NCI-H82 treated with DMSO at 0.1 percent for 48 hours (cell line): ENCODE data around the gene IQUB.
"Not testable (repeated sequence)": the region's sequence is repeated elsewhere in the genome, so short reads cannot be mapped to it uniquely, and the experiment has no call there.

Experiments
- DNase-seq: peaks from one replicate; lab custom pipeline; 2025; ENCODE audit not compliant: unreplicated experiment; lab: John Stamatoyannopoulos, UW

The IQUB gene

GRCh38 chr7:123534383-123535260, at the start of gene IQUB:
Gene IQUB (minus strand): TSS chr7:123534595. CDS start chr7:123512340, 22,255 bp downstream.
- DNase-seq: peak; percentile 96

GRCh38 chr7:123583821-123584220, 49.4 kb upstream of the IQUB start:
- no peak for DNase-seq

DNA sequence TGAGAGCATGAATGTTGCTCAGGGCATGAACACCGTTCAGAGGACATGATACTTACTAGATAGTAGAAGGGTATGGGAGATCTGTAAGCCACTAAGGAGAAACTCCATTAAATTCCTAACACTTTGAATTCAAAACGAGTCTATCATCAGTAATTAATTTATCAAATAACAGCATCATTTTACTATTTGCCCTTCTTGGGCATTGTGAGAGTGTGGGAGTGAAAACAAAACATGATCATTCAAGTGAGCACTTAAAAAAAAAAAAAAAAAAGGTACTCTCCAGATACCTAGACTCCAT, 46.7 kb upstream of the IQUB start:
- no peak for DNase-seq

DNA sequence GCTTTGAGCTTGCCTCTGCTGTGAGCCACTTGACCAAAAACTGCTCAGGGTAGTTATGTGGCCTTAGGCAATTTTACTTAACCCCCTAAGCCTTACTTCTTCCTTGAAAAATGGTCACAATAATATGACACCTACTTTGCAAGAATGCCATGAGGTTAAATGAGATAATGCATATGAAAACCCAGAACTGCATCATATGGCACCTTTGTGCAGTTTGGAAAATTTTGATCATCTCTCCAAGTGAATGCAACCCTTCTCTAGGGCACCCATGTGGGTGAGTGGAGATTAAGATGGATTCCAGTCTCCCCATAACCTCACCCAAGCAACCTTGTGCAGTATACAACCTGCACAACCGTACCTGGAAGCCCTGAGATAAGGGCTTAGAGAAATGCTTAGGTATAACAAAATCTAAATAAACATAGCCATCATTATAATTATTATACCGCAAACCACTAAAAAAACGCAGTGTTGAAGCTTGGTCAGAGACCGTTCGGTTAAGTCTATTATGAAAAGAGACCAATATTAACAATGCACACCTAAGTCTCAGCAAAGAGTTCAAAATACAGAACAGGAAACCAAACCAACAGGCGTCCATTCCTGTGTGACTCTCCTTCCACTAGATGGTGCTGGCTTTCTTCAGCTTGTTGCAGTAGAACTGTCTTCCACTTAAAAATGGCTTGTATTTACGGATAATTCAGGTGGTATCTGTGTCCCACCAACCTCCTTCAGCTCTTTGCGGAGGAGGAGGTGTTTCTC, 46.2 kb upstream of the IQUB start:
- peak; percentile 71 for DNase-seq

GRCh38 chr7:123579416-123579815, 45.0 kb upstream of the IQUB start:
- no peak for DNase-seq

DNA sequence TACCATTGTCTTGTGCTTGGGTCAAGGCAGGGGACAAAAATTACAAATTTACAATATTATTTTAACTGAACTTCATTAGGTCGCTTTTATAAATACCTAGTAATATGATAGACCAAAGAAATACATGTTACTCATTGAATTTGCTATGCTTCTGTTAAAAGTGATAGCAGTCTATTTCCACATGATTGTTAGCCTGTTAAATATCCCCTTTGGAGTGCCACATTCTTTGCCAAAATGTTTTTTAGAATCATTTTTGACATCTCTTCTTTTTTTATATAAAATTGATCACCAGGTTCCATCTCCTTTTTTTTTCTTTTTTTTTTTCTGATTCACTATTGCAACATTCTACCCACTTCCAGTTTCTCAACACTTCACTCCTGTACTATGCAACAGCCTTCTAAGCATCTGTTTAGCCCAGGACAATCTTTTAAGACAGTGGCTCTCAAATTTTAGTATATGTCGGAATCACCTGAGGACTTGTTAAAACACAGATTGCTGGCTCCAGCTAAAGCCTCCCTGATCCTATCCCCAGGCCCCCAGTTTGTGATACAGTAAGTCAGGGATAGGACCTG, 39.6 kb upstream of the IQUB start:
- DNase-seq: no peak

- DNase-seq: no peak
These were observed 38.9 kb upstream of the IQUB start for GRCh38 chr7:123573341-123573740.

- DNase-seq: no peak
These were observed 37.3 kb upstream of the IQUB start for GRCh38 chr7:123571684-123572083.

DNA sequence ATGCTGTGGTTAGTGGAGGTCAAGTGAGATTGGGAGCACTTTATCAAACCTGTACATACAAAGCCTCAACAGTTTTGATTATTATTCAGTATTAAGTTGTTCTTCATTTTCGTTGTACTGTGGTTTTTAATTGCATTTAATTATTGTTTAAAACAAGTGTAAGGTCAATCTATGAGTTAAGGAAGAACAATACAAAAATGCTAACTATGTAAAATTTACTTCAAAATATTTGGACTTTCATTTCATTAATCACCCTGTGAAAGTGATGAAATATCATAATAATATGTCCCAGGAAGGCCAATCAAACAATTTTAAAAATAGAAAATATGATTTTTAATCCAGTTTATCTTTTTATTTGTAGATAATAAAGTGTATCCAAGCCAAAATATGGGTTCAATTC, 36.8 kb upstream of the IQUB start:
- no peak for DNase-seq

GRCh38 chr7:123570390-123571182, 36.2 kb upstream of the IQUB start:
- DNase-seq: no peak

DNA sequence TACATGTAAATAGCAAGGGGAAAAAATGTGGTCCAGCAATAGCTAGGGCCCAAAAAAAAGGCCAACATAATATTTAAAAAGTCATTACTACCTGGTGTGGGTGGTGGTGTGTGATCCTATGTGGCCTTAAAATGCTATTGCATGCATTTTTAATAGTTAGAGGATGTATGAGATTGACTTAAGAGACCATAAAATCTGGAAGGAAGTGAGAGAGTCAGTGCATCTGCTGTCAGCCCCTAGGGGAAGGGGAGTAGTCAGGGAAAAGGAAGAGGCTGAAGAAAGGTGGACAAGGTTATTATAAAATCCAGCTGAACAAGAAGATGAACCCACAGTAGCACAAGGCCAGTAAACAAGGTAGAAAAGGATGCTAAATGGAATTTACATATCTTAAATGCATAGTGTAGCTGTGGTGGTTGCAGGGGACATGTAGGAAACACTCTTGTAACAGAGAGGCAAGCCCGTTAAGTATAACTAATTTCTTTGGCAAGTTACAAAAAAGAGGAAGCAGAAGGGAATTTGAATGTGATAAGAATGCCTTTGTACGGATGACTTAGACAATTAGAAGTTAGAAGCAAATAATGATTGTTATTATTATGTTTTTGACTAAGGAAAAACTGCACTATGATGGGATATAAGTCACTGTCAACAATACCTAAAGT, 35.1 kb upstream of the IQUB start:
- DNase-seq: no peak

GRCh38 chr7:123562121-123562520, 27.7 kb upstream of the IQUB start:
- DNase-seq: no peak

DNA sequence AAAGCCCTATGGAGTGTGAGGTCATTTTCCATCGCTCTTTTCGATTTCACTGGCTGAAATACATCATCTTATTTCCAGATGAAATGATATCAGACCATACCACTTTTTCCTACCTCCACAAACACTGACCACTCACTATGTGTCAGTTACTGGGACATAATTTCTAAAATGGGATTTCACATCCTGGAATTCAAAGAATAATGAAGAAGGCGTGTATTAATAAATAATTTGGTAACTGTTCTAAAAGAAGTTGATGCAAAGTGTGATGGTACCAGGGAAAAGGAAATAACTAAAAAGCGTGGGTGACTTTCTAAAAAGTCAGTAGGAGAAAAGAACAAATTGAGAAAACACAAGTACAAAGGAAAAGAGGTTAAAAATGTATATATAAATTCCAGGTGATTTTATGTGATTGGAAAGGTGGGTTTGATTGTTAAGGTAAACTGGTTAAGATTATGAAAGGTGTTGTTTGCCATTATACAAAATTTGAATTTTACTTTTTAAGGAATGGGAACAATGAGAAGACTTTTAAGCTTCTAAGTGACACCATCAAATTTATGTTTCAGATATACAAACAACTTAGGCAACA, 24.0 kb upstream of the IQUB start:
- no peak for DNase-seq

- DNase-seq: peak; percentile 98
These were observed 23.2 kb upstream of the IQUB start, which contains the start of gene NDUFA5 for GRCh38 chr7:123557398-123558288. Gene NDUFA5 (minus strand): TSS chr7:123557818. CDS start chr7:123557795, 23 bp downstream.

DNA sequence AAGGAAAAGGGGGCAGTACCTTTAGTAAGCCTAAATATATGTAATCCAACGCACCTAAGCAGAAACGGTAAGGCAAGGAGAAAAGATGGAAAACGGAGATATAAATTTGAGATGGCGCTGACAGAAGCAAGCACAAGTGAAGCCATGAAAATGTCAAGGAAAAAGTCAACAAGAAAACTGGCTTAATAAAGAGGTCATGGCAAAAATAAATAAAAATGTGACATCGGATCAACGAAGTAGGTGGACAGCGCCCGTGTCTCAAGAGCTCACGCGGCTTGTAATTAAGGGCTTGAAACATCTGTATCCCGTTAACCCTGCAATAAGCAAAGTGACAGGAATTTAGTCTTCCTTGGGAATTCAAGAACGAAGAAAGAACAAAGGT, 22.6 kb upstream of the IQUB start:
- DNase-seq: no peak

DNA sequence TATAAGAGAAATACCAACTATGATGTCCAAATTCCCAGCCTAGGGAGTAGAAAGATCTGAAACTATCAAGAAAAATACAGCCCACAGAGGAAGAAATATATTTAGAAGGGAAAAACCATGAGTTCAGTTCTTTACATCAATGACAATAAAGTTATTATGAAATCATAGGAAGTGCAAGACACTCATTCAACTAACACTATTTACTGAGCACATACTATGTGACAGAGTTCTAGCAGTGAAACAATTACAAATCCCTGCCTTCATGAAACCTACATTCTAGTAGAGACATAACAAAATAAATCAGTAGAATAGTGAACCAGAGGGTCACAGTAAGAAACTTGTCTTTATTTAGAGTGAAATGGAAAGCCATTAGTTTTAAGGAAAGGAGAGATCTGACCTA, 21.1 kb upstream of the IQUB start:
- DNase-seq: no peak

DNA sequence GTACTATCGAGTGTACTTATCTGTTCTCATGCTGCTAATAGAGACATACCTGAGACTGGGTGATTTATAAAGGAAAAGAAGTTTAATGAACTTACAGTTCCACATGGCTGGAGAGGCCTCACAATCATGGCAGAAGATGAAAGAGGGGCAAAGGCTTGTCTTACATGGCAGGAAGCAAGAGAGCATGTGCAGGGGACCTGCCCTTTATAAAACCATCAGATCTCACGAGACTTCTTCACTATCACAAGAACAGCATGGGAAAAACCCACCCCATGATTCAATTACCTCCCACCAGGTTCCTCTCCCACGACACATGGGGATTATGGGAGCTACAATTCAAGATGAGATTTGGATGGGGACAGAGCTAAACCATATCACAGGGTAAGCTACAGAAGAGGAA, 18.8 kb upstream of the IQUB start:
- no peak for DNase-seq

GRCh38 chr7:123552641-123553040, 18.2 kb upstream of the IQUB start:
- no peak for DNase-seq

DNA sequence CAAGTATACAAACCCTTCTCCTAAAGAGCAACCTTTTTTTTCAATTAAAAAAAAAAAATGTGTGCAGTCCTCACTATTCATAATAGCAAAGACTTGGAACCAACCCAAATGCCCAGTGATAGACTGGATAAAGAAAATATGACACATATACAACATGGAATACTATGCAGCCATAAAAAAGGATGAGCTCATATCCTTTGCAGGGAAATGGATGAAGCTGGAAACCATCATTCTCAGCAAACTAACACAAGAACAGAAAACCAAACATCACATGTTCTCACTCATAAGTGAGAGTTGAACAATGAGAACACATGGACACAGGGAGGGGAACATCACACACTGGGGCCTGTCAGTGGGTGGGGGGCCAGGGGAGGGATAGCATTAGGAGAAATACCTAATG, 17.7 kb upstream of the IQUB start:
- not testable (repeated sequence) for DNase-seq
